ENCODE results near the gene UST.
"Not testable (repeated sequence)": the region's sequence is repeated elsewhere in the genome, so short reads cannot be mapped to it uniquely, and the experiment has no call there.

The UST gene

DNA sequence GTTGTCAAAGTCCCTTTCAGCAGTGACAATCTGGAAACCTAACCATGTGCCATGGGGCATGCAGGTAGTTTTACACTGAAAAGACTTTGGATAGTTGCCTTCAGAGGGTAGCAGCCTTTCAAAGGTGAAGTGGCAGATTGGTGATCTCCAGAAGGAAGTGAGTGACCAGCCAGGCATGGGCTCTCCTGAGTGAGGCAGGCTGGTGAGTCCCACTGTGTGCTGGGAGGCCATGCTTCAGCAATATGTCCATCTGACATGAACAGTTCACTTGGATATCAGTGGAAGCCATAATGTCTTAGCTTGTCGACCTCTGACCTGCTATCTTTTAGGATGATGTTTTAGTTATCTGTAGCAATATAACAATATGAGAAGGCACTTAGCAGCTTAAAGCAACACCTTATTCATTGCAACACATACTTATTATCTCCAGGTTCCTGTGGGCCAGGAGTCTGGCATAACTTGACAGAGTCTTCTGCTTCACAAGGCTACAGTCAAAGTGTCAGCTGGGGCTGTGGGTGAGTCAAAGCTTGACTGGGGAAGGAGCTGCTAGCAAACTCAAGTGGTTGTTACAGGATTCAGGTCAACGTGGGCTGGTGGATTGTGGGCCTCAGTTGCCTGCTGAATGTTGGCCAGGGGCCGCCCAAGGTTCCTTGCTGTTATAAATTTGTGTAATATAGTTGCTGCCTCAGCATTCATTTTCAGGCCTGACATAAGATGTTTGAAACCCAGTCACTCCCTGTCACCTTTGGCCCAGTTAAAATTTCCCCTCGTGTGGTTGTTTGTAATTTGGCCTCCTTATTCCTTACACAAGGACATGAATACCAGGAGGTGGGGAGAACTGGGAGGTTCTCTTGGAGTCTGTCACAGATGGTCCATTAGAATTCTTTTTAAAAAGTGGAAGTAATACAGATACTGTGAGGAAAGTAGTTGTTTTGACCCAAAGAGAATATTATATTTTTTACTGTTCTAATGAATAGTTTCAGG, 100.2 kb downstream of the UST start:
- Histone ChIP-seq H3K4me1 (ENCODE audit: control insufficient read depth, insufficient read depth, low read length) (peaks cover 20% of the 10 kb centered on the region), H3K9me3 (ENCODE audit: control insufficient read depth, low read length) (no peaks in the 10 kb centered on the region), H3K36me3 (ENCODE audit: control insufficient read depth, insufficient read depth, low read length, severe bottlenecking) (no peaks in the 10 kb centered on the region), H3K27me3 (replicated peaks; ENCODE audit: control insufficient read depth, insufficient read depth, low read length) (no peaks in the 10 kb centered on the region), H3K4me3 (ENCODE audit: low read length) (no peak overlapping the region), H3K9ac (ENCODE audit: low read length) (no peak overlapping the region)
- DNase-seq (ENCODE audit: low read depth), result peak; percentile 31

DNA sequence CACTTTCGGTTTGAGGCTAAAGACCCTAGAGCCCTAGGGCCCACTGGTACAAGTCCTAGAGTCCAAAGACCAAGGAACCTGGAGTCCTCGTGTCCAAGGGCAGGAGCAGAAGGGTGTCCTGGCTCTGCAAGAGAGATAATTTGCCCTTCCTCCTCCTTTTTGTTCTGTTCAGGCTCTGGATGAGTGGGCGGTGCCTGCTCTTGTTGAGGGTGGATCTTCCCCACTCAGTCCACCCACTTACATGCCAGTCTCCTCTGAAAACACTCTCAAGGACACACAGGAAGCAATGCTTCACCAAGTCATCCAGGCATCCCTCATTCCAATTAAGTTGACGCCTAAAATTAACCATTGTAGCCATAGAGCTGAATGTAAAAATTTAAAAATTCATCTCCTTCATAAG, 102.1 kb downstream of the UST start:
- Histone ChIP-seq H3K9me3 (ENCODE audit: control insufficient read depth, low read length) (no peaks in the 10 kb centered on the region), H3K4me1 (ENCODE audit: control insufficient read depth, insufficient read depth, low read length) (peaks cover 20% of the 10 kb centered on the region), H3K4me3 (ENCODE audit: low read length) (no peak overlapping the region), H3K9ac (ENCODE audit: low read length) (no peak overlapping the region), H3K27me3 (replicated peaks; ENCODE audit: control insufficient read depth, insufficient read depth, low read length) (no peaks in the 10 kb centered on the region), H3K36me3 (ENCODE audit: control insufficient read depth, insufficient read depth, low read length, severe bottlenecking) (no peaks in the 10 kb centered on the region)
- DNase-seq (ENCODE audit: low read depth), result no peak

DNA sequence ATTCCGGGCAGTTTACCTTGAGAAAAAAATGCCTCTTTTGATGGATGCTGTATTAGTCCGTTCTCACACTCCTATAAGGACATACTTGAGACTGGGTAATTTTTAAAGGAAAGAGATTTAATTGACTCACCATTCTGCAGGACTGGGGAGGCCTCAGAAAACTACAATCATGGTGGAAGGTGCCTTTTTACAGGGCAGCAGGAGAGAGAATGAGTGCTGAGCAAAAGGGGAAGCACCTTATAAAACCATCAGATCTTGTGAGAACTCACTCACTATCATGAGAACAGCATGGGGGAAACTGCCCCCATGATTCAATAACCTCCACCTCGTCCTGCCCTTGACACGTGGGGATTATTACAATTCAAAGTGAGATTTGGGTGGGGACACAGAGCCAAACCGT, 102.6 kb downstream of the UST start:
- DNase-seq (ENCODE audit: low read depth); H3K4me3 ChIP-seq (ENCODE audit: low read length); H3K9ac ChIP-seq (ENCODE audit: low read length); H3K36me3 ChIP-seq (ENCODE audit: control insufficient read depth, insufficient read depth, low read length, severe bottlenecking); H3K27me3 ChIP-seq (replicated peaks; ENCODE audit: control insufficient read depth, insufficient read depth, low read length); H3K9me3 ChIP-seq (ENCODE audit: control insufficient read depth, low read length): not testable (repeated sequence)
- peaks cover 24% of the 10 kb centered on the region for H3K4me1 ChIP-seq (ENCODE audit: control insufficient read depth, insufficient read depth, low read length)

DNA sequence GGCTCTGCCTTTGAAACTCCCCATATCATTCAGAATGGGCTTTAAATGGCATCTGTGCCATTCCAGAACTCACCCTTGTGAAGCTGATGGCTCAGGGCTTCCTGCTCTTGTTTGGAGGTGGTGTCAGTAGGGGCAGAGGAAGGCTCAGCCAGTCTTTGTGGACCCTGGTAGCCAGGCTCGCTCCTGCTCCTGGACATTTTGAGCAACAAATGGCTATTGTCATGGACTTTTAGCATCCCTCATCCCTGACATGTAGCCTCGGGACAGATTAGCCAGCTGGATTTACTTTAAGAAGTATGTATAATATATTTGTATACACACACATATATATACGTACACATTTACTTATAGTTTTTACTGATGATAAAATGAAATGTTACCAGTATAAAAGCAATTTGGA, 104.1 kb downstream of the UST start:
- Histone ChIP-seq H3K9me3 (ENCODE audit: control insufficient read depth, low read length) (no peaks in the 10 kb centered on the region), H3K27me3 (replicated peaks; ENCODE audit: control insufficient read depth, insufficient read depth, low read length) (no peaks in the 10 kb centered on the region), H3K9ac (ENCODE audit: low read length) (no peak overlapping the region), H3K4me1 (ENCODE audit: control insufficient read depth, insufficient read depth, low read length) (peaks cover 25% of the 10 kb centered on the region), H3K36me3 (ENCODE audit: control insufficient read depth, insufficient read depth, low read length, severe bottlenecking) (no peaks in the 10 kb centered on the region), H3K4me3 (ENCODE audit: low read length) (no peak overlapping the region)
- no peak for DNase-seq (ENCODE audit: low read depth)

DNA sequence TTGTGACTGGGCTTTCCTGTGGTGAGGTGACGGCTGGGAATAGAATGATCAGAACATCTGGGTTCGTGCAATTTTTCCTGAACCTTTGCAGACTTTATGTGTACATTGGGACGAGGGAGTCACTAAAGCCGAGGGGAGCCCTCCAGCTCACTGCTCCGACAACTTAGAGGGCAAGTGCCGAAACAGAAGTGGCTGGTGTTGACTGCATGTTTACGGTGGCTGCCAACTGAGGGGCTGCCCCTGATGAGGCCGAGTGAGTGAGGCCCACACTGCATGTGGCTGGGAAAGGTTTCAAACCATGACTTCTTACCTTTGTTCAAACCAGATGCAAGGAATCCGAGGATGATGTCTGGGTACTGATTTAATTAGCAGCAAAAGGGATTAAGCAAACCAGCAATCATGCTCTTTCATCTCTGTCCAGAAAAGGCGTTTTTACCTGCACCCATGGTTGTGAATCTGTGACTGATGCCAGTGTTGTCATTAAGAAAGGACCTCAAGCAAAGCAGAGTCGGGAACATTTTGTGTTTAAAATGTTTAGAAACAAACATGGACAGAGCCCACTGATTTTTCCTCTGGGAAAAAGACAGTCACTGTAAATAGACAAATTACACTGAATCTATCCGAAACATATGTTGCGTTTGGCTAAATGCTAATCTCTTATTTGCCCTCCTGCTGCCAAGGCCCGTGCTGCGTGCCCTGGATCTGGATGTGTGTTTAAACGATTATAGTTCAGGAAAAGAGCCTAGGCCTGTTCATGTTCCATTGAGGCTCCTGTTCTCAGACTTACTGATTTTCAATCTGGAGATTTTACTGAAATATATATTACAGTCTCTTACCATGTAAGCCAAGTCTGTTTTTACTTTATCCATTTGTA, 105.1 kb downstream of the UST start:
- Histone ChIP-seq H3K4me1 (ENCODE audit: control insufficient read depth, insufficient read depth, low read length) (peaks cover 21% of the 10 kb centered on the region), H3K9me3 (ENCODE audit: control insufficient read depth, low read length) (no peaks in the 10 kb centered on the region)
- DNase-seq (ENCODE audit: low read depth), result no peak

DNA sequence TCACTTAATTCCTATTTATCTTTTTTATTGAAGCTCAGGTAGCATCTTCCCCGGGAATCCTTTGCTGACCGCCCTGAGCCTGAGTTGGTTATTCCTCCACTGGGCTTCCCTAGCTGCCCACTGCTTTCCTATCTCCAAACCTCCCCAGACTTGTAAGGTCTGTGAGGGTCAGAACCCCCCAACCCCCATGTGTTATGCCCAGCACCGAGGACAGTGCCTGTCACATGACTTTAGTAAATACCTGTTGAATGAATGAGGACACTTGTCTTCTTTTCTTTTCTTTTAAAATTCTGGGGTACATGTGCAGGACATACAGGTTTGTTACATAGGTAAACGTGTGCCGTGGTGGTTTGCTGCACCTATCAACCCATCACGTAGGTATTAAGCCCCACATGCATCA, 105.9 kb downstream of the UST start:
- Histone ChIP-seq H3K4me3 (ENCODE audit: low read length) (no peak overlapping the region), H3K9me3 (ENCODE audit: control insufficient read depth, low read length) (no peaks in the 10 kb centered on the region), H3K9ac (ENCODE audit: low read length) (no peak overlapping the region), H3K36me3 (ENCODE audit: control insufficient read depth, insufficient read depth, low read length, severe bottlenecking) (no peaks in the 10 kb centered on the region), H3K4me1 (ENCODE audit: control insufficient read depth, insufficient read depth, low read length) (peaks cover 14% of the 10 kb centered on the region), H3K27me3 (replicated peaks; ENCODE audit: control insufficient read depth, insufficient read depth, low read length) (no peaks in the 10 kb centered on the region)
- no peak for DNase-seq (ENCODE audit: low read depth)

More for the DNA sequence above, 105.1 kb downstream of the UST start:
- H3K4me3 ChIP-seq (ENCODE audit: low read length), result no peak overlapping the region
- H3K9ac ChIP-seq (ENCODE audit: low read length), result no peak overlapping the region
- H3K36me3 ChIP-seq (ENCODE audit: control insufficient read depth, insufficient read depth, low read length, severe bottlenecking), result no peaks in the 10 kb centered on the region
- no peaks in the 10 kb centered on the region for H3K27me3 ChIP-seq (replicated peaks; ENCODE audit: control insufficient read depth, insufficient read depth, low read length)

DNA sequence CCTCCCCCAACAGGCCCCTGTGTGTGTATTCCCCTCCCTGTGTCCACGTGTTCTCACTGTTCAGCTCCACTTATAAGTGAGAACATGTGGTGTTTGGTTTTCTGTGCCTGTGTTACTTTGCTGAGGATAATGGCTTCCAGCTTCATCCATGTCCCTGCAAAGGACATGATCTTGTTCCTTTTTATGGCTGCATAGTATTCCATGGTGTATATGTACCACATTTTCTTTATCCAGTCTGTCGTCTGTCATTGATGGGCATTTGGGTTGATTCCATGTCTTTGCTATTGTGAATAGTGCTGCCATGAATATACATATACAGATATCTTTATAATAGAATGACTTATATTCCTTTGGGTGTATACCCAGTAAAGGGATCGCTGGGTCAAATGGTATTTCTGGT, 106.3 kb downstream of the UST start:
- H3K27me3 ChIP-seq (replicated peaks; ENCODE audit: control insufficient read depth, insufficient read depth, low read length); H3K9ac ChIP-seq (ENCODE audit: low read length); H3K4me3 ChIP-seq (ENCODE audit: low read length); H3K9me3 ChIP-seq (ENCODE audit: control insufficient read depth, low read length); DNase-seq (ENCODE audit: low read depth); H3K4me1 ChIP-seq (ENCODE audit: control insufficient read depth, insufficient read depth, low read length); H3K36me3 ChIP-seq (ENCODE audit: control insufficient read depth, insufficient read depth, low read length, severe bottlenecking): not testable (repeated sequence)

DNA sequence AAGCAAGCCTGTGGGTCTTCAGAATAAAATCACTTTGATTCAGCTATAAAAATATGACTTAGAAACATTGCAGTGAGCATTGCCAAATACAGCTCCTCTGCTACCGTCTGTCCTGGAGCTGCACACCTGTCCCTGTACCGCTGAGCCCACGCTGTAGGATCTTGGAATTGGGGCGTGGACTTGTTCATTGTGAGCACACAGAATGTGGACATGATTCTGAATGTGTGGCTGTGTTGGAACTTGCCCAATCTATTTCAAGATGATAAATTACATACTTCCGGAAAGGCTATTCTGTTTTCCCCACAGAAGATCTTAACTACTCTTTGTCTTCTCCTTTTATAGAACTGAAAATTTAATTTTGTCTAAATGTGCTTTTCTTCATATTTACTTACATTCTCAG, 107.3 kb downstream of the UST start:
- peaks cover 6% of the 10 kb centered on the region for H3K4me1 ChIP-seq (ENCODE audit: control insufficient read depth, insufficient read depth, low read length)
- H3K9me3 ChIP-seq (ENCODE audit: control insufficient read depth, low read length), result no peaks in the 10 kb centered on the region
- H3K27me3 ChIP-seq (replicated peaks; ENCODE audit: control insufficient read depth, insufficient read depth, low read length), result no peaks in the 10 kb centered on the region
- H3K36me3 ChIP-seq (ENCODE audit: control insufficient read depth, insufficient read depth, low read length, severe bottlenecking), result no peaks in the 10 kb centered on the region
- DNase-seq (ENCODE audit: low read depth), result no peak
- H3K4me3 ChIP-seq (ENCODE audit: low read length), result no peak overlapping the region
- no peak overlapping the region for H3K9ac ChIP-seq (ENCODE audit: low read length)

DNA sequence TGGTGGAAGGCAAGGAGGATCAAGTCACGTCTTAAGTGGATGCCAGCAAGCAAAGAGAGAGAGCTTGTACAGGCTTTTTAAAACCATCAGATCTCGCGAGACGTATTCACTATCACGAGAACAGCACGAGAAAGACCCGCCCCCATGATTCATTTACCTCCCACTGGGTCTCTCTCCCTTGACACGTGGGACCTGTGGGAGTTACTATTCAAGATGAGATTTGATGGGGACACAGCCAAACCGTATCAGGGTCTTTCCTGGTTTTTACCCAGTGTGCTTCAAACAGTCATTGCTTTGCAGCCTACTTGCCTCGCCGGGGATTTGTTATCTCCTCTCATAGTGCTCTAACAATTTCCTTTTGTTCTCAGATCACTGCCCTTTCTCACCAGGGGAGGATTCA, 108.2 kb downstream of the UST start:
- no peak for DNase-seq (ENCODE audit: low read depth)
- no peak overlapping the region for H3K4me3 ChIP-seq (ENCODE audit: low read length)
- H3K36me3 ChIP-seq (ENCODE audit: control insufficient read depth, insufficient read depth, low read length, severe bottlenecking), result no peaks in the 10 kb centered on the region
- H3K4me1 ChIP-seq (ENCODE audit: control insufficient read depth, insufficient read depth, low read length), result peaks cover 5% of the 10 kb centered on the region
- H3K9ac ChIP-seq (ENCODE audit: low read length), result no peak overlapping the region
- no peaks in the 10 kb centered on the region for H3K27me3 ChIP-seq (replicated peaks; ENCODE audit: control insufficient read depth, insufficient read depth, low read length)
- no peaks in the 10 kb centered on the region for H3K9me3 ChIP-seq (ENCODE audit: control insufficient read depth, low read length)

DNA sequence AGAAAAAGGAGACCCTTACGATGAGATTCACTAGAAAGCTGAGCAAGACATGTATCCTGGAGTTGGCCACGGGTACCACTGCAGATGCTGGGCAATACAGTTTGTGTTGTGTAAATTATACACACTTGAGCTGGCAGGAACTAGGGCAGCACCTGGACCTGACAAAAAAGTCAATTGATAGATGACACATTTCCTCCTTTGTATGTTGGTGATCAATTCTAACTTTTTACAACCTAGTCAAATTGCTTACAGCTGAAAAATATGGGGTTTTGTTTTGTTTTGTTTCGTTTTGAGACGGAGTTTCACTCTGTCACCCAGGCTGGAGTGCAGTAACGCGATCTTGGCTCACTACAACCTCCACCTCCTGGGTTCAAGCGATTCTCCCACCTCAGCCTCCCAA, 108.9 kb downstream of the UST start:
- no peak overlapping the region for H3K9ac ChIP-seq (ENCODE audit: low read length)
- H3K27me3 ChIP-seq (replicated peaks; ENCODE audit: control insufficient read depth, insufficient read depth, low read length), result no peaks in the 10 kb centered on the region
- no peak for DNase-seq (ENCODE audit: low read depth)
- no peaks in the 10 kb centered on the region for H3K9me3 ChIP-seq (ENCODE audit: control insufficient read depth, low read length)
- H3K36me3 ChIP-seq (ENCODE audit: control insufficient read depth, insufficient read depth, low read length, severe bottlenecking), result no peaks in the 10 kb centered on the region
- peaks cover 5% of the 10 kb centered on the region for H3K4me1 ChIP-seq (ENCODE audit: control insufficient read depth, insufficient read depth, low read length)
- no peak overlapping the region for H3K4me3 ChIP-seq (ENCODE audit: low read length)

DNA sequence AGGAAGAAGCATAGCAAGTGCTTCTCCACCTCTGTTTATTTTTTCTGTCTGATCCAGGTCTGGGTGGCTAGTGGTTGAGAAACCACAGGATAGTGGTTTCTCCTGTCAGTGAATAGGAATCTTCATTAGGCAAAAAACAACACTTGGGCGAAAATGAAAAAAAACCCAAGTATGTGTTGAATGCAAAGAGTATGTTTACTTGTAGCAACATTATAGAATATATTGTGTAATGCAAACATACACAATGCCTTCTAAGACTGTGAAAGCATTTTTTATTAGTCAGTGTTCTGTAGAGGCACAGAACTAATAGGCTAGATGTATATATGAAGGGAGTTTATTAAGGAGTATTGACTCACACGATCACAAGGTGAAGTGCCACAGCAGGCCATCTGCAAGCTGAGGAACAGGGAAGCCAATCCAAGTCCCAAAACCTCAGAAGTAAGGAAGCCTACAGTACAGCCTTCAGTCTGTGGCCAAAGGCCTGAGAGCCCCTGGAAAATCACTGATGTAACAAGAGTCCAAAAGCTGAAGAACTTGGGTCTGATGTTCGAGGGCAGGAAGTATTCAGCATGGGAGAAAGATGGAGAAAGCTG, 111.1 kb downstream of the UST start:
- H3K9me3 ChIP-seq (ENCODE audit: control insufficient read depth, low read length), result no peaks in the 10 kb centered on the region
- H3K4me3 ChIP-seq (ENCODE audit: low read length), result no peak overlapping the region
- peak; percentile 70 for DNase-seq (ENCODE audit: low read depth)
- H3K4me1 ChIP-seq (ENCODE audit: control insufficient read depth, insufficient read depth, low read length), result peaks cover 5% of the 10 kb centered on the region
- H3K27me3 ChIP-seq (replicated peaks; ENCODE audit: control insufficient read depth, insufficient read depth, low read length), result no peaks in the 10 kb centered on the region
- no peaks in the 10 kb centered on the region for H3K36me3 ChIP-seq (ENCODE audit: control insufficient read depth, insufficient read depth, low read length, severe bottlenecking)
- no peak overlapping the region for H3K9ac ChIP-seq (ENCODE audit: low read length)
